ENCODE results near the gene SNX4.
A peak's percentile ranks its signal among the peaks of the same experiment; 100 is the strongest.
"Not testable (repeated sequence)": the region's sequence is repeated elsewhere in the genome, so short reads cannot be mapped to it uniquely, and the experiment has no call there.

Gene SNX4

GRCh38 chr3:125461896-125462295 is 58.1 kb downstream of the SNX4 start:
- no peak for DNase-seq

DNA sequence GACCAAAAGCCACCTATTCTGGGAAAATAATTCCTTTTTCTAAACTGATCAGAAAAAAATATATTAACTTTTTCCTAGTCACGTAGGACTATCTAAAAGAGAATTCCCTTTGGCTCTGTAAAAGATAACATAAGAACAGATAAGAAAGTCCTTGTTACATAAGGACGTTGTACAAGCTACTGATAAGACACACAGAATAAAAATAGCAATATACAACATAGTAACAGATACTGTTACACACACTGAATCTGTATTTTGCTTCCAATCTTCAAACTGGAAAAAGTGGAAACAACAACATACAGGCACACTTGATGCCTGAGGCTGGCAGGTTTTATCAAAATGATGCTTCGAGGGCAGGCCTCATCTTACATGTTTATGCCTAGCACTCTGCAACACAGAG is 59.8 kb downstream of the SNX4 start:
- peak; percentile 25 for DNase-seq

DNA sequence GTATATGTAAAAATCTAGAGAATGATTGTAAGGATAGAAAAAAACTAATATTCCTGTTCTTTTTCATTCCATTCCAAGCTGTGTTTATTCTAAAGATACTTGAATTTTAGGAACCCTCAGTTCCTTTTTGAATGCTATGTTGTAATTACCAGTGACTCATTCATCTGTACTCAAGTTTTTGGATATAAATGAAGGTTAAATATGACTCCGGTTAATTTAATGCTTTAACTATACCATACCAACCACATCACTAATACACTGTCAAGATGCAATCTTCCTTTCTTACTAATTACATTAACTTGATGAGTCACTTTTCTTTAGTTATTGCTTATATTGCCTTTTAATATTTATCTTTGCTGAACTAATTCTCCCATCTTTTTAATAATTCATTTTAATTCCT is 76.1 kb downstream of the SNX4 start:
- DNase-seq, result no peak

- no peak for DNase-seq
Measured at GRCh38 chr3:125442506-125442905, 77.5 kb downstream of the SNX4 start.

GRCh38 chr3:125440970-125441369 is 79.0 kb downstream of the SNX4 start:
- DNase-seq, result no peak

- DNase-seq, result peak; percentile 23
Measured at GRCh38 chr3:125440559-125440955, 79.4 kb downstream of the SNX4 start.

DNA sequence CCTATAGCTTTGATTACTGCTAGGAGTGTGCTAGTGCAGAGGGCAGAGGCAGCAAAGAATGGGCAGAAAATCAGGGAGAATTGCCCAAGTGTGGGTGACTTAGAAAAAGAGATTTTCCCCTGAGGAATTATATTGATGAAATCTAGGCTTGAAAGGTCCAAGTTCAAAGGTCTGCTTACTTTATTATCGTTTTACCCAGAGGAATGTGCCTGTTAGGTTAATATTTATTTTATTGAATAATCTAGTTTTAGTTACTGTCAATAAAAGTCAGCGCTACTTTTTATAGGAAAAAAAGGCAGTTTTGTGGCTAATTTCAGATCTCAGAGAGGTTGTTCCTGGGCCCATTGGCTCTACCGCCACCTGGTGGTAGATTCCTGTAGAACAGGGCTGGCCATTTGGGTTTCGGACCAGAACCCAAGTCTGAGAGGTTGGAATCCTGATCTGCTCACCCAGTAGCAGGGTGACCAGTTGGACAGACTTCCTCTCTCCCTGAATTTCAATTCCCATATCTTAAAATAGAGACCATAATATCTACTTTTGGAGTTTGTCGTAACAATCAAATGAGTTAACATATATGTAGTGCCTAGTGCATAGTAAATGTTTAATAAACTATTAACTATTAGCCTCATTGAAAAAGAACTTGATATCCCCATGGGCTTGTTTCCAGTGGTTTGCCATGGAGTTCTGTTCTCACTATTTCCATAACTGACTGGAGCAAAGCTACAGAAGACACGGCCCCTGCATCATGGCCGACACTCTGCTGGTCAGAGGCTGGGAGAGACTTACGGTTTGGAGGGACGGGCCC is 82.2 kb downstream of the SNX4 start:
- DNase-seq, result peak; percentile 75

GRCh38 chr3:125436921-125437320 is 83.1 kb downstream of the SNX4 start:
- no peak for DNase-seq

DNA sequence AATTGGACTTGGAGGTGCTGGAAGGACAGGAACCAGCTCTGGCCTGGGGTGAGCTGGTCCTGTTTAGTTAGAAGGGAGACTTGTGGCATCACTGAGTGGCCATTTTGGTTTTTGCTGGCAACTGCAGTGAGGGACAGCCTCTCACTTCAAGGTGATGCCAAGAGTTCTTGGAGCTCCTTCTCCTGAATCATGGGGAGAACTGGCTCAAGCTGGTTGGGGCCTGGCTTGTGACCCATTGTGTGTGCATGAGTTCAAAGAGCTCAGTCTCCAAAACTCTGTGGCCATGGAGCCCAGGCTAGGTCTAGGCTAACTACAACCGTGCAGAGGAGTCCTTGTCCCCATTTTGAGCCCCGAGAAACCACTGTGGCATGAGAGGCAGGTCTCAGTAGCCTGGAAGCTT is 84.8 kb downstream of the SNX4 start:
- DNase-seq, result no peak

DNA sequence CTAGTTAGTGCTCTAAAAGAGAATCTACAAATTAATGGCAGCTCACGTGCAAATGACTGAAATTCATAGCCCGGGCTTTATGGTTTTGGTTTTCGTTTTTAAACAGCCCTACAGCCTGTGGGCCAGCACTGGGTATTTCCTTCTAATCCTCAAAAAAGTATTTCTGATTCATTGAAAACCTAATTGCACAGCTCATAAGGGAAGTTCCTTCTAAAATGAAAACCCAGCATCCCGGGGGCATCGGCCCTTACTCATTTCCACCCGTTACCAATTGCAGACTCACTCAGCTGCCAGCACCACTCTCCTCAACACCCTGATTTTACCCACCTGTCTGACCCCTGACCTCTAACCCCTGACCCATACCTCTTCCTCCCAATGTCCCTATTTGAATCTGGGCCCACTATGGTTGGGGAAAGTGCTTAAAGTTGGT is 85.4 kb downstream of the SNX4 start:
- no peak for DNase-seq

DNA sequence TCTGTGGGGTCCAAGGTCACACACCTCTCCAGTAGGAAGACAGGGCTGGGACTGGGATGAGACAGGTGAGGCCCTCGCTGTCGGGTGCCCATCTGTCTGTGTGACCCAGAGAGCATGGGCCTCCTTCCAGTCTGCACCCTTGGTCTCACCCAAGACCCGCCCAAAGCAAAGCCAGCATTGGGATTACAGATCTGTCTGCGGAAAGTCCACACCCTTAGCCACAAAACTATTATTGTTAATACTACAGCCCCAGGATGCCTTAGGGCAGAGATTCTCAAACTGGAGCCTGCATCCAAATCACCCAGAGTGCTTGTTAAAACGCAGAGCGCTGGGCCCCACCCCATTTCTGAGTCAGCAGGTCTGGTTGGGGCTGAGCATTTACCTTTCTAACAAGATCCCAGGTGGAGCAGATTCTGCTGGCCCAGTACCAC is 86.4 kb downstream of the SNX4 start:
- DNase-seq, result no peak

DNA sequence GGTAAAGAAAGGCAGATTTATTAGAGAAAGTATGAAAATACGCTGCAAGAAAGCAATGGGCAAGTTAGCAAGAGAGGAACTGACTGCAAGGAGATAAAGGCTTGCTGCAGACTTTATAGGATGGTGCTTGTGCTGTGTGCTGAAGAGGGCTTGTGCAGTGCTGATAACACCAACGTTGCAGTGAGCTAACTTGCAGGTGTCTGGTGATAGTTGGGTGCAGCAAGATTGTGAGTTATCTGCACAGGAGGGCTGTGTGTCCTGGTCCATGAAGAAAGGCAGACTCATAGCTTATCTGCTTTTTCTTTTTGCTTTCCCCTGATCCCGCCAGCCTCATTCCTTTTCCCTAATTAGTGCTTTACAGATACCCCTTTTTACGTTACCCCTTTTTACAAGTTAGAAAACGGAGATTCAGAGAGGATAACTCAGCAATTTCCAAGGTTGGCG is 86.9 kb downstream of the SNX4 start:
- DNase-seq, result peak; percentile 58

DNA sequence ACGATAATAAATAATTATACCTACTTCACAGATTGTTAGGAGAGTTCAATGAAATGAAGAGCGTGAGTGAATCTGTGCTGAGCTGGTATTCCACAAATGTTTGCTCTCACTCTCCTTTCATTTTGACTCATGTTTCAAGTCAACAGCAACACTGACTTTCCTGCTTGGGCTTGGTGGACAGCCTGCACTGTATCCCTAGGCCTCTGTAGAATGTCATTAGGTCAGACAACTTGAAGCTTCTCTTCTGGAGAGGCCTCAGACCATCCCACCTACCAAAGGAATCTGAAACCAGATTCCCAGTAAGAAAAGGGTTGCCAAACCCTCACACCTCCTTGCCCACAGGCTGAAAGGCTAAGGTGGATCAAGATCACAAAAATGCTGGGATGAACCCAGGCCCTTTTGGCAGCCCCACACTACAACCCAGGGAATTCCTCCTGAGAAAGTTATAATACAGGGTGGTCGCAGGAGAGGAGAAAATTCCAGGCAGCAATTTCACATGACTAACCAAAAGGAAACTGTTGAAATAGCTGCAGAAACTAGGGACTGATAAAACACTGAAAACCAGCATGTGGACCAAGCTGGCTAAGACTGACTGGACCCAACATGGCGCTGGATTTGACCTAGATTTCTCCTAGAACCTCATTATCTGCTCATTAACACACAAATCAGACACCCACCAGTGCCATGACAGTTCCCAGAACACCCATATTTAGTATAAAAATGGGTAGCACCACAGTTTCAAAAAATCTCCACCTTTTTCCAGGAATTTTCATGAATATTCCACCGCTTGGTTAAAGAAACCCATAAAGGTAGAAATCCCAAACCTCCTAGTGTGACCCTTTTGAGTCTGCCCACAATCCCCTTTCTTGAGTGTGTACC is 87.9 kb downstream of the SNX4 start:
- DNase-seq, result no peak

GRCh38 chr3:125431391-125431790 is 88.6 kb downstream of the SNX4 start:
- no peak for DNase-seq

GRCh38 chr3:125428216-125428830 is 91.7 kb downstream of the SNX4 start:
- no peak for DNase-seq

DNA sequence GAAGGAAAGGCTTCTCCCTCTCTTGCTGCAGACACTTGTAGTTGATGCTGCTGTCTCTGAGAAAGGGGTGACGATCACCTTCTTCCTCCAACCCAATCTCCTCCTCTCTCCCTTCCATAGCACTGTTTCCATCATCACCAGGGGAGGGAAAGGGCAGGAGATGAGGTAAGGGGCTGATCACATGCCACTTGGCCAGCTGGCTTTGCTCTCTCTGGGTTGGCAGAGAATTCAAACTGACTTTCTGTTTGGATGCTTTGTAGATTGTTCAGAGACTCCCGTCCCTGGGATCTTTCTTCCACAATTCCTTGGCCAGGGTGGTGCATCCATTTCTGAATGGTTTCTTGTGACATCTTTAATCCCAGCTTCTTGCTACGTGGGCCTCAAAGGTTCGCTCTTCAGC is 101.7 kb downstream of the SNX4 start:
- no peak for DNase-seq

DNA sequence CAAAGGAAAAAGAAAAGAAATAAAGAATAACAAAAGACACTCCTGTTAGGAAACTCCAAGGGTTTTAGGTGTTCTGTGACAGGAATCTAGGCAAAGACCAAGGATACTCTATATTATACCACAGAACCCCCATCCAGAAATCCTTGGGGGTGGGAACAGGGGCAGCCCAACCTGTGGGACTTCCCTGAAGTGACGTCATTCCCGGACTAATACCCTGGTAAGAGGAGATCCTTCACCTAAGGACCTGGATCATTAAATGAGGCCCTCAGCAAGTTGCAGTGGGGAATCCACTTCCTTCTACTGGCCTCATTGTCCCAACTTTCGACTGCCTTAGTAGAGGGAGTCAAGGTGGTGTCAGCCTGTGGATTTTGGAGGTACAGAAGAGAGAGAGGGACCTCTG is 103.8 kb downstream of the SNX4 start:
- no peak for DNase-seq

DNA sequence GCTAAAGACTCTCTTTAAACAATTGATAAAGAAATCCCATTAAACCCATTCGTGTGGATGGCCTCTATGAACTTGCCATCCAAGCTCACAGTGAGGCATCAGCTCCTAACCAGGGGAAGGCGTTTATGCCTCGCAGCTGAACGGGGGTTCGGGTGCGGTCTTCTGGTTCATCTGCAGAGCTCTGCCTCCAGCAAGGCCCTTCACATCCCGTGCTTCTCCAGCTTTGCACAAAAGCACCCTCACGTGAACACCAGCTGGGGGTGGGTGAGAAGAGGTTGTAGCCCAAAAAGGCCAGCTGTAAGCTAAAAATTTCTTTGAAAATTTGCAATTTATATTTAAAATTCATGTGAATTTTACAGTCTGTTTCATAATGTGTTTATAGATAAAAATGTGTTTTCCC is 105.3 kb downstream of the SNX4 start:
- DNase-seq, result no peak

- no peak for DNase-seq
Measured at GRCh38 chr3:125410922-125411321, 109.1 kb downstream of the SNX4 start.

DNA sequence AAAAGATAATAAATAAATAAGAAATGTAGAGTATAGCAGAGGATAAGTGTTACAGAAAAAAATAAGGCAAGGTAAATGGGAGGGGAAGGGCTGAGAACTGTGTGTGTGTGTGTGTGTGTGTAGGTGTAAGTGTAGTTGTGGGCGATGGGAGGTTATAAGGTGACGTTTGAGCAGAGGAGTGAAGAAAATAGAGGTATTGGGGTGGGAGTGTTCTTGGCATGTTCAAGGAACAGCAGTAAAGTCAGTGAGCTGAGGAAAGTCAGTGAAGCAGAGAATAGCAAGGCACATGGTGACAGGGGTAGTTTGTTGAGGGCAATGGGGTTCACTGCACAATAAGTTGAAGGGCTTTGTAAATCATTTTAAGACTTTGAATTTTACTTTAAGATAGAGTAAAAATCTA is 113.9 kb downstream of the SNX4 start:
- DNase-seq, result no peak

DNA sequence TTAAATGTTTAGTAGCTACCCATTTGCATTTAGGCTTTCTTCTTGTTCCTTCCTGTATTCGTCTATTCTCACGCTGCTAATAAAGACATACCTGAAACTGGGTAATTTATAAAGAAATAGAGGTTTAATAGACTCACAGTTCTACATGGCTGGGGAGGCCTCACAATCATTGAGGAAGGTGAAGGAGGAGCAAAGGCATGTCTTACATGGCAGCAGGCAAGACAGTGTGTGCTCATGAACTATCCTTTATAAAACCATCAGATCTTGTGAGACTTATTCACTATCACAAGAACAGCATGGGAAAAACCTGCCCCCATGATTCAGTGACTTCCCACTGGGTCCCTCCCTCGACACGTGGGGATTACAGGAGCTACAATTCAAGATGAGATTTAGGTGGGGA is 114.5 kb downstream of the SNX4 start:
- DNase-seq, result not testable (repeated sequence)

DNA sequence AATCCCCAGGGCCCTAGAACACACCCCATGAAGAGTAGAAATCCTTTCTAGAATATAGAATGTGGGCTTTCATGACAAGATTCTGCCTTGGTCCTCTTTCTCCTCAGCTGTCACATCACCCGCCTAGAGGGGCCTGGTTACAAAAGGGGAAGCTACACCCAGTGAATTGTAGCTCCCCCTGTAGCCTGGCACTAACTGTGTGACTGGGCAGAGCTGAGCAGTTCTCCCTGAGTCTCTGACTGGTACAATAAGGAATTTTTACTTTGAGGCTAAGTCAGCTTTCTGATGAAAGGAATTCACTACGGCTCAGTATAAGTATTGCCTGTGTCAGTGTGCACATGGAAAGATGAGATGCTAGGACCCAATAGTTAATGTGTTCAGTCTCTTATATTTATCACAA is 116.2 kb downstream of the SNX4 start:
- DNase-seq, result peak; percentile 10

DNA sequence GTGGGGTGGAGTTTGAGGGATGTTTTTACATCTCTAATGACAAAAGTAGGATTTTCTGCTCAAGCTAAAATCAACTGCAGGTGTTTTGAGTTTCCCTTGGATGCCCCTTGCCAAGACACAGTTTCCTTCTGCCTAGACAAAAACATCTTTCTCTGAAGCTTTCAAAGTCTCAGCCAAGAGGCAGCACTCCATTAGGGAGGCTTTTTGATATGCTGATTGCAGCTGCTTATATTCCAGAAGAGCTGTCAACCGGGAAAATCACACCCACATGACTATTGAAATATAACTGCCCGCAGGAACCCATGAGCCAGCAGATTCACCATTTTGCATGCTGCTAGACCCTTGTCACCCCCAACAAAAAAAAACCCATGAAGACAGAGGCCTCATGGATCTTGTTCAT is 117.4 kb downstream of the SNX4 start:
- DNase-seq, result no peak

DNA sequence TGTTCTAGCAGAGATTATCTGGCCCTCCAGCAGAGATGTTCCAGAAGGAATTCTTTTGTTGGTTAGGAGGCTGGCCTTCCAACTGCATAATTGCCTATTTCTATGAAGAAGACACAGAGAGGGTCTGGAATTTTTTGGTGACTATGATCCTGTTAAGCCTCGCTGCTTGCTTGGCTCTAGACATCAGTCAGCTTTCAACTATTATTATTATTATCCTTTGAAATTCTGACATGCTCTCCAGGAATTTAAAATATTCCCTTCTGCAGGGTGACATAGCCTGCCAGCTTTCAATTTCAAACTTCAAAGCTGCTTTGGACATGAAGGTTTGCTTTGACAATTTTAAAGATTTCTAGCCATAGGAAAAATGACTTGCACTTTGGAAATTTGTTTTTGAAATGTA is 118.6 kb downstream of the SNX4 start:
- no peak for DNase-seq

Data from OCI-M1 (cell line).